Kidney tubule cell (primary cell): ENCODE results near the gene NHSL2.

Experiments
- DNase-seq: peaks from one replicate; pipeline ENCODE4 v3.0.0-alpha.2; 2018; ENCODE audit warnings: low spot score

Gene NHSL2

DNA sequence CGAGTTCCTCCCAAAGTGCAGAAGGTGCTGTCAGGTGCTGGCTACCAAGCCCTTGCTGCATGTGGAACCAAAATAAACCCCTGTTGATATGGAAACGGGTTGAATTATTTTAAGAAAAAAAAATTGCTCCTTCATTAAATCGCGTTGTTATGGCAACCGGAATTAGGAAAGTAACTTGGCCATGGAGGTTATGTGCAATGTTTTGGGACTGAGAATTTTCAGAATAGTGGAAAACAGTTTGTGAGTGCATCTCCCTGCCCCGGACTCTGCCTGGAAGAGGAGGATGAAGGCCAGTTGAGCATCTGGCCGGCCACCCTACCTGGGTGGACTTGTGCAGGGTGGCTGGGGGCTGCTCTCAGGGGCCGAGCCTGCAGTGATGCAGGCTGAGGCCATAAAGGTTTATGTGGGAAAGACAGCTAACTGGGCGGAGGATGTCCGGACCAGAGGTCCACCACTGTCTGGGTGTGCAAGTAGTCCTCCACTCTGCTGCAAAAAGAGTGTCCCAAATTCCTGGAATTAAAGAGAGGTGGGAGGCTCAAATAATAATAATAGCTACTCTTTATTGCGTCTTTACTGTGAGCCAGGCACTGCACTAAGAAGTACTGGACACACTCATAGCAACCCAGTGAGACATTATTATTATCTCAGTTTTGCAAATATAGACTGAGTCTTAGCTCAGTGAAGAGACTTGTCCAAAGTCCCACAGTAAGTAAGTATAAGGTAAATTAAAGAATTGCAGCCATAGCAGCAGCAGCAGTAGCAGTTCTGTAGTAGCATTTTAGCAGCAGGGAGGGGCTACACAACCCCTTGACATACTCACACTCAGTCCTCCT, 200.4 kb downstream of the NHSL2 start:
- no peak for DNase-seq

DNA sequence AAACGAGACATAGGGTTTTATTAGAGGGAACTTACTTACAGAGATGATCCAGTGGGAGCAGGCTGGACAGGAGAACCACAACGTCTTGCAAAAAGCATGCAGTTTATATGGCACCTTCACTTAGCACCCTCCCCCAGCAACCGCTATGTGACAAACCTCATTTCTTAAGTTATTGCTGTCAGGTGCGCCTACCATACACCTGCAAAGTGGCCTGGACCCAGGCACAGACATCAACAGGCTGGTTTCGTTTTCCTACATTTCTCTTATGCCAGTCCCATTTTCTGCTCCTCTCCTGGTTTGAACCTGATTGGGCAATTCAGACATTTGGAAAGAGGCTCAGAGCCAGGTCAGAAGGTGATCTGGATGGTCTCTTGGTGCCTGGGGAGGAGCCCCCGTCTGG, 202.8 kb downstream of the NHSL2 start:
- DNase-seq = no peak

DNA sequence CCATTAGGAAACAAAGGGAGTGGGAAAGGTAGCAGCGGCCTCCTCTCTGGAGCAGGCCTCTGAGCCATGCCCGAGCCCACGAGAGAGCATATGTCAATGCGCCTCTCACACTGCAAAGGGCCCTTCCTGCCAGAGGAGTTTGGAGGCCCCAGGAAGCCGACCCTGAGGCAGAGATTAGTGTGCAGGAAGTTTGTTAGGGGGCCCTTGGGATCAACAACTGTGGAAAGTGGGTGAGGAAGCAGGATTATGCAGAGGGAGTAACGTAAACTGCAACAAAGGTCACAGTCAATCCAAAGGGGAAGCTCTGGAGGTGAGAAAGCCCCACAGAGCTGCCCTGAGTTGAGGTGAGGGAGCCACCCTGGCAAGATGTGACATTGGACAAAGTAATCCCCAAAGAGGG, 203.7 kb downstream of the NHSL2 start:
- no peak for DNase-seq

DNA sequence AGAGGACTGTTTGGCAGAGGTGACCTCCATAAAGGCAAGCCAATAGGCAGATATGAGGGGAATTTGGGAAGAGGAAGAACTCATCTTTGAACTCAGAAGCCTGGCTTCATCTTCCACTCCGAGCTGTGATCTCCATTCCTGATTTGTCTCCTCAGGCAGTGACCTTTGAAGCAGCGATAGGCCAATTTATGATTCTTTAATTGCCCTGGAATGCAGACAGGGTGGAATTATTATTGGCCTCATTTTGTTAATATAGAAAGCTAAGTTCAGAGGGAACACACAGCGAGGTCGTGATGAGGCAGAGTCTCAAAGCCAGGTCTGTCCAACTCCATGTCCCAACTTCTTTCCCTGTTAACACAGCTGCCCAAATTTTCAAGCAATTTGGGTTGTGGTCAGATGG, 204.2 kb downstream of the NHSL2 start:
- DNase-seq = no peak

- DNase-seq = no peak
These were observed 204.7 kb downstream of the NHSL2 start for GRCh38 chrX:72115380-72115779.

DNA sequence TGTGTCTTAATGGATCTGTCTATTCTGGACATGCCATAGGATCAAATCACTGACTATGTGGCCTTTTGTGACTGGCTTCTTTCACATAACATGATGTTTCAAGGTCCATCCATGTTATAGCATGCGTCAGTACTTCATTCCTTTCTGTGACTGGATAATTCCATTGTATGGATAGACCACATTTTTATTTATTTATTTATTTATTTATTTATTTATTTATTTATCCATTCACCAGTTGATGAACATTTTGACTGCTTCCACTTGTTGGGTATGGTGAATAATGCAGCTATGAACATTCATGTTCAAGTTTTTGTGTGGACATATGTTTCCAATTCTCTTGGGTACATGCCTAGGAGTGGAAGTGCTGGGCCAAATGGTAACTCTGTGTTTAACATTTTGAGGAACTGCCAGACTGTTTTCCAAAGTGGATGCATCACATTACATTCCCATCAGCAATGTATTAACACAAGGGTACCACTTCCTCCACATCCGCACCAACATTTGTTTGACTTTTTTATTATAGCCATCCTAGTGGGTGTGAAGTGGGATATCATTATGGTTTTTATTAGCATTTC, 207.1 kb downstream of the NHSL2 start:
- DNase-seq = no peak

- peak; percentile 14 for DNase-seq
These were observed 210.2 kb downstream of the NHSL2 start for GRCh38 chrX:72120837-72121236.

DNA sequence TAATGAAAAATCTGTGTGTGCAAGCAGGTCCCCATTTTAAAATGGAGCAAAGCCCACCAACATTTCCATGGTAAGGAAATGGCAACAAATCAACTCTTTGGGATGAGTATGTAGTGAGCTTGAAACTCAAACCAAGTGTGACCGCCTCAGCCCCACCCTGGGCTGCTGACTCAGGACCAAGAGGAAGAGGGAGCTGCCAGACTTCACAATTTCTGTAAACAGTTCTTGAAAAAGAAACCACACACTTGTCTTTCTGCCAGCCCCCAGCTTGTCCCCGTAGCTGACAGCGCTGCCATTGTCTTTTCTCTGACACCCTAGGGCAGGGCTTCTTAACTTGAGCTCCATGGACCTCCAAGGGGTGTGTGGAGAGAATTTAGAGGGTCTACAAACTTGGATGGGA, 210.7 kb downstream of the NHSL2 start:
- DNase-seq = peak; percentile 79

GRCh38 chrX:72122621-72123337, 212.1 kb downstream of the NHSL2 start:
- no peak for DNase-seq

DNA sequence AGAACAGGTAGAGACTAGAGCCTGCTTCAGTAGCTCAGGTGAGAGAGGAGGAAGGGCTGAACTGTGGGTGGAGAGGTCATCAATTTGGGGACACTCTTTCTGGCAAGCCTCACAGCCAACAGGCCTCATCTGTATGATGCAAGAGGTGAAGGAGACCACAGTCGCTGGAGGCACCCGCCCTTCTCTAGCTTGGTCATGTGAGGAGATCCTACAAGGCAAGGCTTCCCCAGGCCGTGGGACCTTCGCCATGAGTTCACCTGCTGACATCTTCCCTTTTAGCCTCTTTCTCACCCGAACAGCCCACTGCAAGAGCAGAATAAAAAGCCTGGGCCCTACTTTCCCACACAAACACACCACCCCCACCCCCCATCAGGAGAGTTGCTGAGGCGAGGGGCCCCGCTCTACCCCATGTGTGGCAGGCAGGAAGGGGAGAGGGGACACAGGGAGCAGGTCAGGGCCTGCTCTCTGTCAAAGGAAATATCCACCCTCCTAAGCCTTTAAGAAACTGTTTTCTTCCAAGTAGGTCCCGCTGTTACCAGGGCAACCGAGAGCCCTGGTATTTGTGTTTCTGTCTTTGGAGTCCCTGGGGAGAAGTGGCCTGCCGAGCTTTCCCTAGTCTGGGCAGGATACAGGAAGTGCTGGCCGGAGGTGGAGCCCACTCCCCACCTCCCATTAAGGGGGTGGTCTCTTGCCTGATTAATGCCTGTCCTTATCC, 213.0 kb downstream of the NHSL2 start:
- DNase-seq = no peak

GRCh38 chrX:72124540-72125201, 214.0 kb downstream of the NHSL2 start:
- DNase-seq = no peak

- peak; percentile 38 for DNase-seq
These were observed 214.8 kb downstream of the NHSL2 start for GRCh38 chrX:72125331-72126047.

DNA sequence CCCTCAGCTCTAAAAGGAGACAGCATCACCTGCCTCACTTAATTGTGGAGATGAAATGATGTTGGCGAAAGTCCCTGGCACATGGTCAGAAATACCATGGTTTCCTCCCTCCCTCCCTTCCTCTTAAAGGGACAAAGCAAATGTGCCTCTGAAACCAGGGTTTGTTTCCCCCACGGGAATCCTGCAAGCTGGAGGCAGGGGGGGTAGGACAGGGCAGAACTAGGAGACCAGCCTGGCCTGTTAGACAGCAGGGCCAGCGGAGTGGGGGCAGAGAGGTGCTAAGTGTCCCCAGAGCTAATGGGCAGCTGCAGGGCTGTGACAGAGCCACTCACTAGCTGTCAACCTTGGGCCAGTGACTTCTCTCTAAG, 215.4 kb downstream of the NHSL2 start:
- DNase-seq = no peak

DNA sequence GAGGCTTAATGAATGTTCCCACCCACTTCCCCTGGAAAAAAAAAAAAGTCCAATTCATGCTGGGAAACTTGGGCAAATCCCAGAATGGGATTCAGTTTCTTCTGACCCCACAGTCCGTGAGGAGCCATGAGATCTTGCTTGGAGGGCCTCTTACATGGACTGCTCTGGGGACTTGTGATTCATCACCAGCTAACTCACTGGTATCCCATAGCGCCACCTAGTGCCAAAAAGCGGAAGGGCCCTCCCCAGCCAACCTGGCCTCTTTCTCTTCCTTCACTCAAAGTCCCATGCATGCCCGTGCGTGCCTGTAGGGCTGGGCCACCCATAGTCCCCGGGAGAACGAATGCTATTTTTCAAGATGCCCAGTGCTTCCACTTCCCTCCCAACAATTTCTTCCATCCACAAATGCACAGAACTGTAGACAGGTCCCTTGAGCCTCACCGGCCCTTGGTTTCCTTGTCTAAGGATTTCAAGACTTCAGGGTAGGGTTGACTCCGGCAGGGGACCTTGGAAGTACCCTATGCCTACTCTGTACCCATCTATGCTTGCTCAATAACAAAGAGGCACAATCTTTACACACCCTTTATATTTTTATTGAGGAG, 216.0 kb downstream of the NHSL2 start:
- peak; percentile 81 for DNase-seq

DNA sequence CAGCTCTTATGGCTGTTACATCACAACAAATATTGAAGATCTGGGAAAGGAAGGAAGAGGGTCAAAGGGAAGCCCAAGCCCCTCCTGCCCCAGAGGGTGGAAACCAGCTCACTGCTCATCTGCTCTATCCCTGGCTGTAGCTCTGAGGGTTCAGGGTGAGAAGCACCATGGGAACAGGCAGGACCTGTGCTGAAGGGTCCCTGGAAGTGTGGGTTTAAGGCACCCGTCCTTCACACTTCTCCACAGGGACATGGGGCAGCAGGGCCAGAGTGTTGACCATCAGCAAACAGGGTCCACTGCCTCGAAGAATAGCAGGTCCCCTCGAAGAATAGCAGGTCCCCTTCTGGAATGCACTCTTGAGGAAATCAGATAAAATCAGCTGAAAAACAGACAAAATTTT, 216.7 kb downstream of the NHSL2 start:
- no peak for DNase-seq

DNA sequence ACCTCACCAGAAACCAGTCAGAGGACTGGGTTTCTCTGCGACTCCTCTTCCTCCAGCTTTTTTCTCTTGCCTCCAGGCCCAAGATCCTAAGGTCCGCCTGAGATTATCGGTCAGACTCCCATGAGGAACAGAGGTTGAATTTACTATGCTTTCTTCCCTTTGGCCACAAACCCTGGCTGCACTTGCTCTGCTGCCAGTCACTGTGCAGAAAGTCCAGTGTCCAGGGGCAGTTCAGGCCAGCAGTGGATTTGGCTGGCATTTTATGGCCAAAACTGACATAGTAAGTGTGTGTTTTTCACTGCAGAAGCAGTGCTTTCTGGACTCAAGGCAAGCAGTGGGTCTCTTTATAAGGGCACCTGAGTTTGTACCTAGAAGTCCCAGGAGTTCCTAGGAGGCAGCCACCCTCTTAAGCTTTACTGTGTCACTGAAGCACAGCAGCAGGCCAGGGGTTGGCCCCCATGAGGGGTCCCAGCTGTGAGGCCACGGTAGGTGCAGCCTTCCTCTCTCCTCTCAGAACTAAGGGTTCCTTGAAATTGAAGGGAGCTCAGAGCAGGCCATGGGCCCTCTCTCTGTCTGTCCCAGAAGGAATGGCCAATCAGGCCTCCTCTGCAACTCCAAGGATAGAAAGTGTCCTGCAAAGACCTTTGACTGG, 217.7 kb downstream of the NHSL2 start:
- no peak for DNase-seq

DNA sequence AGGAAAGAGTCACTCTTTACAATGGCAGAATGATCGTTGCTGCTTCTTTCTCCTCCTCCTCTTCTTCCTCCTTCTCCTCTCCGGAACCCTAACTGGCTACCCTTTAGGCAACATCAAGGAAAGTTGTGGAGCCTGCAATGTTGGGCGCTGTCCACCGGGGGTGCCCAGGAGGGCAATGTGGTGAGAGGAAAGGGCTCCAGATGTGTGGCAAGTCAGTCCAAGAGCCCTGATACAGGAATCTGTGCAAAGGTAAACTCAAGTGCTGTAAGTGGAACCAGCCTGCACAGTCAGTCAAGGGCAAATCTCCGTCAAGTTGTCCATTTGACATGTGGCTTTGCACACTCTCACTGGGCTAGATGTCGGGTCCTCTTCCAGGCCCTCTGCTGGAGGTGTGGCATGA, 218.2 kb downstream of the NHSL2 start:
- DNase-seq = peak; percentile 25

DNA sequence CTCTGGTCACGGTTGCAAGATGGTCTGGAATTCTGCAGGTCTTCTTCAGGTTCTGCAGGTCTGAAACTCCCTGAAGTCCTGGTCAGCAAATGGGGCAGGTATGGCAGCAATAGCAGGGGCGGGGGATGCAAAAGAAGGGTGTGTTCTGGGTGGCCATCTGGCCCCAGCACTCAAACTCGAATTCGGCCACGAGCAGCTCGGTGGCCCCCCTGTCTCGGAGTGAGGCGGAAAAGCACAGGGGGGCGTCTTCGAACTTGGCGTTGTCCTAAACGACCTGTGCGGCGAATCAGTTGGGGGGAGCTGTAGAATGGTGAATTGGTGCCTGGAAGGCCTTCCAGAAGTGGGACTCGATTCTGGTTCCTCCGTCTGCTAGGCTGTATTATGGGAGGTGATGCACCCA, 219.0 kb downstream of the NHSL2 start:
- DNase-seq = no peak

- DNase-seq = no peak
These were observed 219.6 kb downstream of the NHSL2 start for GRCh38 chrX:72130156-72130761.

- DNase-seq = no peak
These were observed 220.2 kb downstream of the NHSL2 start for GRCh38 chrX:72130762-72131250.
